Measurements from ENCODE around the gene FA2H.
"Not testable (repeated sequence)": the region's sequence is repeated elsewhere in the genome, so short reads cannot be mapped to it uniquely, and the experiment has no call there.

- not testable (repeated sequence) for TF ChIP-seq CTCF (IDR thresholded peaks at IDR 0.05); ZFX (IDR thresholded peaks at IDR 0.05; ENCODE audit: borderline replicate concordance)
Measured at GRCh38 chr16:74722156-74722555, 52.5 kb downstream of the FA2H start.
